ENCODE data around the gene IGSF22. TPM values are rescaled to one million over a fixed set of nuclear protein-coding genes. Genes with fewer than 3 reads are reported as not detected.
"Not testable (repeated sequence)": the region's sequence is repeated elsewhere in the genome, so short reads cannot be mapped to it uniquely, and the experiment has no call there.

Gene IGSF22
- total and polyA plus RNA-seq, 4 experiments from 2014 or later, result 4.6 to 8.0 (median 5.6) TPM

DNA sequence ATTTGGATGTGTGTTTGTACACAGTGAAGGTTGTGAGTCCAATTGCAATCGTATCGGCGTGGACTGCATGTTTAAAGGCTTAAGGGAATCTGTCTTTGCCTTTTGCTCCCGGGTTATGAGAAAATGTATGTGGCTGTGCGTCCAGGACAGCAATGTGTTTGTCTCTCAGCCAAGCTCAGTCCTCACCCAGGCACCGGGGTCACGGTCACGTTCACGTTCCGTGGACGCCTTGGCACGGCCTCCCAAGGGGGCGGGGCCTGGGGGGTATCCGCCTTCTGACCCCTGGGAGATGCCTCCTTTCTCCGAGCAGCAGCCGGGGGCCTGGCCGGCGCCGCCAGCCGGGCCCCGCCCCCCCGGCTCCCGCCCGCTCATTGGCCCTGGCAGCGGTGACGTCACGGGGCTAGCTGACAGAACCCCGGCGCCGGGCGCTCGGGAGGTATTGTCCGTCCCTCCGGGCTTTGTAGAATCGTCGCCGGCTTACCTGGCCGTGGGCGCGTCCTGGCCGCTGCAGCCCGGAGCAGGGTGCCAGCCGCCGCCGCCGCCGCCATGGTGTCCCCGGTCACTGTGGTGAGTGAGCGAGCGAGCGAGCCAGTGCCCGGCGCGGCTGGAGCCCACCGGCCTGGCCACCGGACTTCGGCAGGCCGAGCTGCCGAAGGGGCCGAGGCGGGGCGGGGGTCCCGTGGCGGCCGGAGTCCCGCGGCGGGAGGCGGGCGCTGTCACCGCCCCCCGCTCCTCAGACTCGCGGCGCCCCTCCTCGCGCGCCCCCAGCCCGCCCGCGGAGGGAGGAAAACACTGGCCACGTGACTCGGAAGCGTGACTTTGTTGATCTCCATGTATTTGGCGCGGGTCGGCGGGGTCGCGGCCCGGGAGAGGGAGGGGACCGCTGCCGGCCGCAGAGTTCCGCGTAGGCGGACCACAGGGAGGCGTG lies 27.4 kb downstream of the IGSF22 start, which contains the start of gene TMEM86A:
Gene TMEM86A (plus strand): TSS at position 439 of the 928 bp plus-strand sequence. CDS start 108 bp downstream, at position 547.
- peak within 1 kb of the TSS in 1 of 2 donors; percentile 64 for H3K4me3 ChIP-seq (ENCODE audit: low read length in 2 of 2)
- no peaks in the 10 kb centered on the region for H3K27me3 ChIP-seq (ENCODE audit: insufficient read depth, low read length)
- H3K9me3 ChIP-seq (ENCODE audit: control insufficient read depth in 1 of 2, low read length in 2 of 2), result no peaks in the 10 kb centered on the region
- H3K27ac Mint-ChIP-seq, result peak within 1 kb of the TSS; percentile 64 to 95 (median 92)
- peaks cover 0 to 3% of the 10 kb centered on the region in 2 donors for H3K36me3 Mint-ChIP-seq
- no peaks in the 10 kb centered on the region for H3K9me3 Mint-ChIP-seq
- CTCF ChIA-PET (ENCODE audit: partially characterized antibody), result interaction anchor here (1.5 to 2.0 kb wide), 4 partner anchors 10 to 32 kb away, joined by 5 to 12 read pairs (median 6); no protein-coding TSS in a partner anchor
- no peaks in the 10 kb centered on the region for H3K27me3 Mint-ChIP-seq
- intact Hi-C loops (cut with micrococcal nuclease), result loop anchor here (1.0 to 5.0 kb wide), 6 partner anchors 8 to 172 kb away; partner anchors contain the start of genes SPTY2D1, TSG101 and UEVLD
- H3K4me1 Mint-ChIP-seq, result peaks cover 12 to 22% (median 17%) of the 10 kb centered on the region in 4 donors
- peaks cover 15% of the 10 kb centered on the region for H3K4me1 ChIP-seq (ENCODE audit: insufficient read depth, low read length)
- POLR2A ChIA-PET (ENCODE audit: partially characterized antibody), result interaction anchor here (0.9 to 2.0 kb wide), 12 partner anchors 8 to 304 kb away, joined by 3 to 14 read pairs (median 4); partner anchors contain the start of genes LDHA and SPTY2D1
- peak within 1 kb of the TSS; percentile 63 for H3K27ac ChIP-seq (ENCODE audit: low read depth, low read length)
- peak; percentile 87 to 91 (median 88) for DNase-seq
- no peaks in the 10 kb centered on the region for H3K36me3 ChIP-seq (ENCODE audit: insufficient read depth, low read length)
- peak within 1 kb of the TSS; percentile 79 to 88 (median 84) for H3K4me3 Mint-ChIP-seq

DNA sequence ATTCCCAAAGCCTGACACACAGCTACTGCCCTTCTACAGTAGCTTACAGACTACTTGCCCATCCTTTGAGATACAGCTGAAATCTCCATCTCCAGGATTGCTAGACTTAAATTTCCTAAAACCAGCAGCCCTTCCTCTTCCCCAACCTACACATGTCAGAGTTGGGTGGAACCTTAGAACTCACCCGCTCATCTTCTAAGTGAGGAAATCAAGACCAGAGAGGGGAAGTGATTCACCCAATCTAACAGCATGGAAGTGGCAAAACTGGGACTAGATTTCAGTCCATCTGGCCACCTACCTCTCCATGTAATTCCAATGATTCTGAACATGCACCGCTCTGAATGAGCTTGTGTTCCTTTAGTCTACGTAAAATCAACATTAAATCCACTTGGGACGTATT lies 28.4 kb downstream of the IGSF22 start:
- intact Hi-C loops (cut with micrococcal nuclease), result loop anchor here (5.0 kb wide), 1 partner anchor 110 kb away; the partner anchor contains the start of gene UEVLD
- no peaks in the 10 kb centered on the region for H3K27me3 Mint-ChIP-seq
- peak overlapping the region; percentile 44 to 95 (median 90) for H3K27ac Mint-ChIP-seq
- H3K36me3 Mint-ChIP-seq, result no peaks in the 10 kb centered on the region
- DNase-seq, result no peak
- Histone ChIP-seq H3K27me3 (ENCODE audit: insufficient read depth, low read length) (no peaks in the 10 kb centered on the region), H3K4me3 (ENCODE audit: low read length in 2 of 2) (no peak overlapping the region), H3K9me3 (ENCODE audit: control insufficient read depth in 1 of 2, low read length in 2 of 2) (no peaks in the 10 kb centered on the region), H3K27ac (ENCODE audit: low read depth, low read length) (no peak overlapping the region), H3K4me1 (ENCODE audit: insufficient read depth, low read length) (peaks cover 15% of the 10 kb centered on the region), H3K36me3 (ENCODE audit: insufficient read depth, low read length) (no peaks in the 10 kb centered on the region)
- CTCF ChIA-PET (ENCODE audit: partially characterized antibody), result interaction anchor here (1.0 to 1.8 kb wide), 4 partner anchors 9 to 34 kb away, joined by 4 to 12 read pairs (median 6); no protein-coding TSS in a partner anchor
- no peaks in the 10 kb centered on the region for H3K9me3 Mint-ChIP-seq
- peaks cover 12 to 22% (median 18%) of the 10 kb centered on the region in 4 donors for H3K4me1 Mint-ChIP-seq
- peak overlapping the region in 4 of 8 donors; percentile 69 to 86 (median 80) for H3K4me3 Mint-ChIP-seq
- POLR2A ChIA-PET (ENCODE audit: partially characterized antibody), result interaction anchor here (0.5 to 2.0 kb wide), 8 partner anchors 8 to 304 kb away, joined by 3 to 12 read pairs (median 4); partner anchors contain the start of gene SPTY2D1

DNA sequence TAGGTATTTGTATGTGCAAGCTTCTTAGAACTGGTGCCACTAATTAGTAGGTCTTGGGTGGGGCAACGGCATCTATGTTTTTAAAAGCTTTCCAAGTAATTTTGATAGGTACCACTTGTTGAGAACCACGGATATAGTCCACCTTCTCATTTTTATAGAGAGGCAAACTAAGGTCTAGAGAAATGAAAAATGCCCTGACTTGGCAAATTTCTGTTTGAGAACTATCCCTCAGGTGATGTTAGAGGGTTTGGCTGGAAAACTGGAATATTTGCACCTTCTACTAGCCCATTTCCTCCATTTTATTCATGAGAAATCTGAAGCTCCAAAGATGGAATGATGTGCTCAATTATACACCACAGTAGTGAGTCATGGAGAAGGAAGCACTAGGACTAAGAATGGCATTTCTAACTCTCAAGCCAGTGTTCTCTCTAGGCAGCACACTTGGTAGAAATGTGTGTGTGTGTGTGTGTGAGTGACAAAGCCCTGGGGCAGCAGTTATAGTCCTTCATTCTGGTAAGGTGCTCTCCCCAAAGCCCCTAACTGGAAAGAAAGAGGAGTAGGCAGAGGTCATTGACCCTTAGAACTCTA lies 29.3 kb downstream of the IGSF22 start:
- Mint-ChIP-seq H3K9me3 (no peaks in the 10 kb centered on the region), H3K36me3 (no peaks in the 10 kb centered on the region), H3K4me3 (peak overlapping the region in 1 of 8 donors; percentile 30), H3K27ac (peak overlapping the region in 4 of 7 donors; percentile 18 to 78 (median 55)), H3K27me3 (no peaks in the 10 kb centered on the region), H3K4me1 (peaks cover 12 to 22% (median 18%) of the 10 kb centered on the region in 4 donors)
- intact Hi-C loops (cut with micrococcal nuclease), result loop anchor here (5.0 kb wide), 1 partner anchor 109 kb away; the partner anchor contains the start of gene UEVLD
- no peaks in the 10 kb centered on the region for H3K27me3 ChIP-seq (ENCODE audit: insufficient read depth, low read length)
- no peak overlapping the region for H3K27ac ChIP-seq (ENCODE audit: low read depth, low read length)
- DNase-seq, result no peak
- peaks cover 15% of the 10 kb centered on the region for H3K4me1 ChIP-seq (ENCODE audit: insufficient read depth, low read length)
- no peaks in the 10 kb centered on the region for H3K36me3 ChIP-seq (ENCODE audit: insufficient read depth, low read length)
- POLR2A ChIA-PET (ENCODE audit: partially characterized antibody), result interaction anchor here (1.3 kb wide), 1 partner anchor 62 kb away, joined by 3 read pairs; the partner anchor contains the start of gene SPTY2D1
- H3K4me3 ChIP-seq (ENCODE audit: low read length in 2 of 2), result no peak overlapping the region
- CTCF ChIA-PET (ENCODE audit: partially characterized antibody), result interaction anchor here (1.0 to 1.5 kb wide), 2 partner anchors 24 to 34 kb away, joined by 4 to 5 read pairs; no protein-coding TSS in a partner anchor
- no peaks in the 10 kb centered on the region for H3K9me3 ChIP-seq (ENCODE audit: control insufficient read depth in 1 of 2, low read length in 2 of 2)

DNA sequence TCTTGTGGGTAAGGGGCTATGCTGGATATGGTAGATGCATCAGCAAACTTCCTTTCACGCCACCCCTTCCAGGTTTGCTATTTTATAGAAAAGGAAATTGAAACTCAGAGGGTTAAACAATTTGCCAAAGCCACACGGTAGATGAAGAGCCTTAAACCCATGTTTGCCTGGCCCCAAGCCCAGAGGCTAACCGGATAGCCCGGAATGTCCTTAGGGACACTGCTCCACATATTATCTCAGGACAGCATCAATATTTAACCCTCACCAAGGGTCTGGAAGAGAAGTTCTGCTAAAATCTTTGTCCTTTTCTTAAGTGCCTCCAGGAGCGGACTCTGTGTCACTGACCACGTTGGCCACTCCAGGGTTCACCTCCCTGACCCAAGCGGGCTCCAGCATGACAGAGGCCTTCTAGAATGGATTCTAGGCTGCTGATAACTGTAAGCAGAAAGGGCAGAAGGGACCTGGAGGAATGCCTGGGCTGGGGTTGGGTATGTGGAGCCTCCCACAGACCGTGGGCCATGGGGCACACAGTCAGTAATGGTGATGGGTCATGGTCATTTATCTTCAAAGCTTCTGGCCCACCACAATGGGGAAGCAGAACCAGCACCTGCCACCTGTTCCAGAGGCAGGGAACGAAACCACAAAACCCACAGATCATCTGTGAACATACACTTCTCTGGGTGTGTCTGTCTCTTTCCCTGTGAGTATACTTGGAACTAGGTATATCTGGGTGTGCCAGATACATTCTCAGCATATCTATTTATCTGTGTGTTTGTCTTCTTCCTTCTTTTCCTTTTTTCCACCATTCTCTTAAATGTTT lies 32.8 kb downstream of the IGSF22 start:
- CTCF ChIA-PET (ENCODE audit: partially characterized antibody), result no interaction called here
- H3K27ac Mint-ChIP-seq, result peak overlapping the region in 1 of 7 donors; percentile 15
- no peaks in the 10 kb centered on the region for H3K36me3 Mint-ChIP-seq

DNA sequence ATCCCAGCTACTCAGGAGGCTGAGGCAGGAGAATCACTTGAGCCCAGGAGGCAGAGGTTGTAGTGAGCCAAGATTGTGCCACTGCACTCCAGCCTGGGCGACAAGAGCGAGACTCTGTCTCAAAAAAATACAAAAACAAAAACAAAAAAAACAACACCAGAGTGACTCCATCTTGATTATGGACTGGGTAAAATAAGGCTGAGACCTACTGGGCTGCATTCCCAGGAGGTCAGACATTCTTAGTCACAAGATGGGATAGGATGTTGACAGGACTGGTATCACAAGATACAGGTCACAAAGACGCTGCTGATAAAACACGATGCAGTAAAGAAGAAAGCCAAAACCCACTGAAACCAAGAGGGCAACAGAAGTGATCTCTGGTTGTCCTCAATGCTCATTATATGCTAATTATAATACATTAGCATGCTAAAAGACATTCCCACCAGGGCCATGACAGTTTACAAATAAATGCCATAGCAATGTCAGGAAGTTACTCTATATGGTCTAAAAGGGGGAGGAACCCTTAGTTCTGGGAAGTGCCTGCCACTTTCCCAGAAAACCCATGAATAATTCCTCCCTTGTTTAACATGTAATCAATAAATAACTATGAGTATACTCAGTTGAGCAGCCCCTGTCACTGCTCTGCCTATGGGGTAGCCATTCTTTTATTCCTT lies 34.4 kb downstream of the IGSF22 start:
- CTCF ChIA-PET (ENCODE audit: partially characterized antibody); POLR2A ChIA-PET (ENCODE audit: partially characterized antibody); intact Hi-C loops (cut with micrococcal nuclease): not testable (repeated sequence)

More for the DNA sequence above, 32.8 kb downstream of the IGSF22 start:
- POLR2A ChIA-PET (ENCODE audit: partially characterized antibody), result no interaction called here
- DNase-seq, result no peak
- Histone ChIP-seq H3K4me1 (ENCODE audit: insufficient read depth, low read length) (peaks cover 4% of the 10 kb centered on the region), H3K27me3 (ENCODE audit: insufficient read depth, low read length) (no peaks in the 10 kb centered on the region), H3K36me3 (ENCODE audit: insufficient read depth, low read length) (no peaks in the 10 kb centered on the region), H3K9me3 (ENCODE audit: control insufficient read depth in 1 of 2, low read length in 2 of 2) (no peaks in the 10 kb centered on the region), H3K4me3 (ENCODE audit: low read length in 2 of 2) (no peak overlapping the region), H3K27ac (ENCODE audit: low read depth, low read length) (no peak overlapping the region)
- Mint-ChIP-seq H3K9me3 (no peaks in the 10 kb centered on the region), H3K4me3 (no peak overlapping the region), H3K27me3 (no peaks in the 10 kb centered on the region), H3K4me1 (peaks cover 5 to 9% (median 6%) of the 10 kb centered on the region in 4 donors)
- intact Hi-C loops (cut with micrococcal nuclease), result no loop called here

GRCh38 chr11:18684267-18684666 lies 41.7 kb downstream of the IGSF22 start:
- Mint-ChIP-seq H3K9me3 (no peaks in the 10 kb centered on the region), H3K4me1 (peaks cover 0 to 4% (median 1%) of the 10 kb centered on the region in 4 donors), H3K4me3 (no peak overlapping the region), H3K36me3 (no peaks in the 10 kb centered on the region), H3K27me3 (no peaks in the 10 kb centered on the region), H3K27ac (no peak overlapping the region)
- H3K36me3 ChIP-seq (ENCODE audit: insufficient read depth, low read length), result no peaks in the 10 kb centered on the region
- no peaks in the 10 kb centered on the region for H3K9me3 ChIP-seq (ENCODE audit: control insufficient read depth in 1 of 2, low read length in 2 of 2)
- POLR2A ChIA-PET (ENCODE audit: partially characterized antibody), result no interaction called here
- intact Hi-C loops (cut with micrococcal nuclease), result no loop called here
- no peaks in the 10 kb centered on the region for H3K4me1 ChIP-seq (ENCODE audit: insufficient read depth, low read length)
- DNase-seq, result no peak
- H3K27ac ChIP-seq (ENCODE audit: low read depth, low read length), result no peak overlapping the region
- no peaks in the 10 kb centered on the region for H3K27me3 ChIP-seq (ENCODE audit: insufficient read depth, low read length)
- CTCF ChIA-PET (ENCODE audit: partially characterized antibody), result interaction anchor here (1.2 kb wide), 1 partner anchor 48 kb away, joined by 3 read pairs; no protein-coding TSS in a partner anchor
- no peak overlapping the region for H3K4me3 ChIP-seq (ENCODE audit: low read length in 2 of 2)

More for the DNA sequence above, 34.4 kb downstream of the IGSF22 start:
- not testable (repeated sequence) for H3K4me3 ChIP-seq (ENCODE audit: low read length in 2 of 2); H3K9me3 Mint-ChIP-seq; H3K27me3 ChIP-seq (ENCODE audit: insufficient read depth, low read length); H3K36me3 Mint-ChIP-seq; DNase-seq; H3K9me3 ChIP-seq (ENCODE audit: control insufficient read depth in 1 of 2, low read length in 2 of 2); H3K27ac Mint-ChIP-seq; H3K4me1 ChIP-seq (ENCODE audit: insufficient read depth, low read length); H3K4me3 Mint-ChIP-seq; H3K36me3 ChIP-seq (ENCODE audit: insufficient read depth, low read length); H3K27ac ChIP-seq (ENCODE audit: low read depth, low read length); H3K27me3 Mint-ChIP-seq; H3K4me1 Mint-ChIP-seq

All from CD4-positive, alpha-beta memory T cell (primary cell).